CD4-positive, alpha-beta T cell treated with Interleukin-17A for 1 hour (primary cell): ENCODE measurements around the gene FHIT.
"Not testable (repeated sequence)": the region's sequence is repeated elsewhere in the genome, so short reads cannot be mapped to it uniquely, and the experiment has no call there.

Source experiments
- DNase-seq: peaks from one replicate; pipeline ENCODE4 v3.0.0-alpha.2; 2020

Gene FHIT

DNA sequence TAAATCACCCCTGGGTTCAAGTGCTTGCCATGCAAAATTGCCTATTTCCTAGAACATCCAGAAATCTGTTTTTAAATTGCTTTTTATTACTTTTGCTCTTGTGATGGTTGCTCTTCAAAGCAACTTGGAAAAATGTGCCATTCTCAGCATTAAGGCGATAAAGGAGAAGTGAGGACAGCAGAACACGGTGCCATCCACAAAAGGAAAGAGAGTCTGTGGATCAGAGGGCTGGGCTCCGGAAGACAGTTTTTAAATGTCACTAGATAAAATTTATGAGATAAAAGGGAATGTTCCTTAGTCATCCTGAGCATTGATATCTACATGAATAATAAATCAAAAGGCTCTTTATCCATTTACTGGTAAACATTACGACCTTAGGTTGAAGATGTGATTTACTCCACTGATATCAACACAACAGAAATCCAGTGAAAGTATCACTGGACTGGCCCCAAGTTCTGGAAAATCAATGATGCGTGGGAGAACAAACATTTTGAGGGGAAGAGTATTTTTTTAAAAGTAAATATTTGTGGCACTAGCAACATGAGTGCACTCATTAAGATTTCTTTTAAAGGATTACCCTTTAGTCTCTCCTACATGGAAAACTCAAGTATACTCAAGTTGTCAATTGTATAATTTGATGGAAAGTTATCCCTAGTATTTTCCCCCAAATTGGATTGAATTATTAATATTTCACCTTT is 554.7 kb downstream of the FHIT start:
- DNase-seq: no peak

DNA sequence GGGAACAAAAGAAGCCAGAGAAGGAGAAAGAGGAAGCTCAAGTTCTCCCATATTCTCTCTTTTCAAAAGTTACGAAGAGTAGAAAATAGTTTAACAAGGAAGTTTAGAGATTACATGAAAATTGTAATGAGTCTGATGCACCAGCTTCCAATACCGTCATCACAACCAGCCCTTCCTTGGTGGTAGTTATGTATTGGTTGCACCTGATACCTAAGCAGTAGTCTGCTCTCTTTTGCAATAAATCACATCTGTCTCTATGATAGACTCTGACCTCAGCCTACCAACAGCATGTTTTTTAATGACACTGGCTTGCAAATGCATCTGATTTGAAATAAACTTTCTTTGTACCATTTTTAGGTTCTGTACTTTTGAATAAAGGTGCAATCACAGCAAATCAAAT is 575.8 kb downstream of the FHIT start:
- DNase-seq: no peak

DNA sequence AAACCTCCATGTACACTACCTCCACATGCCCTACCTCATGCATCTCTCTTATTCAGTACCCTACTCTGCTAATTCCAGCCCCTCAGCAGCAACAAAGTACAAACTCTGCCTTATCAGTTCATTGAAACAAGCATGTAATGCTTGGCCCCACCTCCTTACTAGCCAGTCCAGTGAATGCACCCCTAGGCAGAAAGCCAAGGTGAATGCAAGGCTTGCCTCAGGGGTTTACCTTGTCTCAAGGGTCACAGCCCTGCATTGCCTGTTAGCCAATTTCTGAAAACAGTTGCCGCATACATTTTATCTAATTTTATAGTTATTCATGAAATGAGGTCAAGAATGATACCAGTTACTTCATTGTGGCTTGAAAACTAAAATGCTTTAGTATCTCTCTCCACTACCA is 576.4 kb downstream of the FHIT start:
- DNase-seq: no peak

DNA sequence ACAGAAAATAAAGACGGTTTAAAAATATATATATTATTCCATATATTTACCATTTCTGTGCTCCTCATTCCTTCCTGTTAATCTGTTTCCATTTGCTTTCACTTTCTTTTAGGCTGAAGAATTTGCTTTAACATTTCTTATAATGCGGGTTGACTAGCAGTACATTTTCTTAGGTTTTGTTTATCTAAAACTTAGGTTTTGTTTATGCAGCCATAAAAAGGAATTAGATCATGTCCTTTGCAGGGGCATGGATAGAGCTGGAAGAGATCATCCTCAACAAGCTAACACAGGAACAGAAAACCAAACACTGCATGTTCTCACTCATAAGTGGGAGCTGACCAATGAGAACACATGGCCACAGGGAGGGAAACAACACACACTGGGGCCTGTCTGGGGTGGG is 578.1 kb downstream of the FHIT start:
- no peak for DNase-seq

DNA sequence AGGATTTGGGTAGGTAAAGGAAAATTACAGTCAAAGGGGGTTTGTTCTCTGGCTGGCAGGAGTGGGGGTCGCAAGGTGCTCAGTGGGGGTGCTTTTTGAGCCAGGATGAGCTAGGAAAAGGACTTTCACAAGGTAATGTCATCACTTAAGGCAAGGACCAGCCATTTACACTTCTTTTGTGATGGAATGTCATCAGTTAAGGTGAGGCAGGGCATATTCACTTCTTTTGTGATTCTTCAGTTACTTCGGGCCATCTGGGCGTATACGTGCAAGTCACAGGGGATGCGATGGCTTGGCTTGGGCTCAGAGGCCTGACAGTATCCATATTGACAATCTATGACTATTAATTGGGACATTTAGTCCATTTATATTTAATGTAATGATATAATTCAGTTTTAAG is 578.9 kb downstream of the FHIT start:
- not testable (repeated sequence) for DNase-seq

DNA sequence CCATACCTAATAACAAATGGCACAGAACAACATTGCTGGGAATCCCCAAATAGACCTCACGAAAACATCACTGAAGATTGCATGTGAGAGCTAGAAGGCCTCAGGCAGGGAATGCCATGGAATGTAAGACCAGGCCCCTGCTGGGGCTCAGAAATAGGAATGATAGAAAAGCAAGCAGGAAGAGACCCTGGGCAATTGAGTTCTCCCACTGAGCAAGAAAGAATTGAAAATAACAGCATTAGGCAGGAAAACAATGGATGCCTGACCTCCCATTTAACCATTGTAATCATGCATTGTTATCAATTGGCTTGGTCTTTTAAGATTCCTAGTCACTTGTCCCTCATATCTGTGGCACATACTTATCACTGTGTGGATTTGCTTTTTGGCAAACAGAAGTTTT is 581.6 kb downstream of the FHIT start:
- DNase-seq: no peak

DNA sequence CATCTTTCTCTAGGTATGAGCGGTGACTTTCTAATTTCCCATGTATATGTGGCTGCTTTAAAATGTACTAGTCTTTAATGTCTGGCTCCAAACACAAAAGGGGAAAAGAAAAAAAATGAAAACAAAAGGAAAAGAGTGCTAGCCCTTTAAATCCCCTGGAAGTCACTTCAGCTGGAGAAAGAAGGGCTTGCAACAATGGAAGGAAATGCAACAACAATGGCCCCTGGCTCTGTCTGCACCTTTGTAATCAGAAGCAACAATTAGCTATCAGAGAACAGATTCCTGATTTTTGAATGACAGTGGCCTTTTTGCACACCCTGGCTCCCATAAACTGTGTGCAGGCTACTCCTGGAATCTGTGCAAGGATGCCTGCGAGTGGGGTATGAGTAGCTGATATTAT is 591.2 kb downstream of the FHIT start:
- DNase-seq: no peak

DNA sequence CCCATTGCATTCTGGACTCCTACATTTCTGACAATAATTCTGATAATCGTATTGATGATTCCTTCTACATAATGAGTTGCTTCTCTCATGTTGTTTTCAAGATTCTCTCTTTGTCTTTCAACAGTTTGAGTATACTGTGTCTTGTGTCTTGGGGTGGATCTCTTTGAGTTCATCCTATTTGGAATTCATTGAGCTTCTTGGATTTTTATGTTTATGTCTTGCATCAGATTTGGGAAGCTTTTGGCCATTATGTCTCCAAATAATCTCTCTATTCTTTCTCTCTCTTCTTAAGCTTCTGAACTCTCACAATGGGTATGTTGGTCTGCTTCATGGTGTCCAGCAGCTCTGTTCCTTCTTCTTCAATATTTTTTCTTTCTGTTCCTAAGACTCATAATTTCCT is 592.2 kb downstream of the FHIT start:
- no peak for DNase-seq

DNA sequence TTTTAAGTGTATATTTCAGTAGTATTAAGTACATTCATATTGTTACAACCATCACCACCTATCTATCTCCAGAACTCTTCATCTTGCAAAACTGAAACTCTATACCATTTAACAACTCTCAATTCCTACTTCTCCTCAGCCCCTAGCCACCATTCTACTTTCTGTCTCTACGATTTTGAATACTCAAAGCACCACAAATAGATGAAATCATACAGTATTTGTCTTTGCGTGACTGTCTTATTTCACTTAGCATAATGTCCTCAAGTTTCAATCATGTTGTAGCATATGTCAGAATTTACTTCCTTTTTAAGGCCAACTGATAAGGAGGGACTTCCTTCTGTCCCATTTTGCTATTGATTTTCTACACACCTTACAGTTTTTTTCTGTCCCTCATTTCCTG is 593.3 kb downstream of the FHIT start:
- no peak for DNase-seq

DNA sequence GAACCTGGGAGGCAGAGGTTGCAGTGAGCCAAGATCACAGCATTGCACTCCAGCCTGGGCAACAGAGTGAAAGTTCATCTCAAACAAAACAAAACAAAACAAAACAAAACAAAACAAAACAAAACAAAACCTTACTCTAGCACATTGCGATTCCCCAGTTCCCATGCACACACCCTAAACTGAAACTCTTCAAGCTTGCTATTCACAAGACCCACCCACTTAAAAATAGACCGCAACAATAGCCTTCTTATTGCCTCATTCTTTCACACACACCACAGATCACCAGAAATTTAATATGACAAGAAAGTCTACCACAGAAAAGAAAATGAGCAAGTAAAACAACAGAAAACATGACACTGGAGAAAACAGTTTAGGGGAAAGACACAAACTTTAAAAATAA is 598.4 kb downstream of the FHIT start:
- no peak for DNase-seq

DNA sequence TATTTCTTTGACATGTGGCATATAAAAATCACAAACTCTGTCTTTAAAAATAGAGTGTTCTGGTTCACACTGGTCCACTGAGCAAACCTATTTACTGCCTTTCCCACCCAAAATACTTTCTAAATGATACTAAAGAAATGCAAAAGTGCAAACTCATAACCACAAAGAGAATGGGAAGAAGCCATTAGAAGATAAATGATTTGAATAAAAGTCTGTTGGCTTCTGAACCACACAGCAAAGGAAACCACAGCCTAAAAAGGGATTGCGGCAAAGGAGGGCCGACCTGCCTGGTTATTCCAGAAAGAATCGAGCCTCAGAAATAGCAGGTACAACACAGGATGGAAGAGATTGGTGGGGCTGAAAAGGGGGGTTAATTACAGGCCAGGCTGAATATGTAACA is 599.5 kb downstream of the FHIT start:
- no peak for DNase-seq

DNA sequence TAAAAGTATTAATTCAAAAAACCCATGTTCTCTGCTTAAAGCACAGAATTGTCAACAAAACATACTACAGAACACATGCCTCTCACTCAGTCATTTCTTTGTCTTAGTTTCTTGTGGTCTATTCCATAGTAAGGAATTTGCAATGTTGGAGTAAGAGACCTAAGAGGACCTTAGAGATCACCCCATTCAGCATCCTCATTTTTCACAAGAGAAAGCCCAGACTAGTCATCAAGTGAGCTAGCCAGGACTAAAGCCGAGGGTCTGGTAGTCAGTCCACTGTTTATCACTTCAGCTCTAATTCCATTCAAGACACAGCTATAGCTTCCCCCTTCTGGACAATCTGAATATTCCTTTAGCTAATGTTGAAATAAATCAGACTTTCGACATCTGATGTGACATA is 601.1 kb downstream of the FHIT start:
- no peak for DNase-seq

DNA sequence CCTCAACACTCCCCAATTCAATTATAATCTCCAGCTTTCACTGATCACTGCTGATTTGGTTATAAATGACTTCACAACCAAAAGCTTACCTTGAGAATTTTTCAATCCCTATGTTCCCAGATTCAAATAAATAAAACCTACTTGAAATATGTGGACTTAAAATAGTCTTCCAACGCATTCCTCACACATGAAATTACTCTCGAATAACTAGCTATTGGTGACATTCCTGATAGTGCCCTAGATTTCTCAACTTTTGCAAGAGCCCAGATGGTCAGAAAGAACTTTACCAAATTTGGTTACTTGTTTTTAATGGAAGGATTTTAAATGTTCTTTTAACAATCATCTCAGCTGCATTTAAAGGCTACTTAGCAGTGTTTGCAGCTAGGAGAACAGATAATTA is 605.5 kb downstream of the FHIT start:
- DNase-seq: no peak

DNA sequence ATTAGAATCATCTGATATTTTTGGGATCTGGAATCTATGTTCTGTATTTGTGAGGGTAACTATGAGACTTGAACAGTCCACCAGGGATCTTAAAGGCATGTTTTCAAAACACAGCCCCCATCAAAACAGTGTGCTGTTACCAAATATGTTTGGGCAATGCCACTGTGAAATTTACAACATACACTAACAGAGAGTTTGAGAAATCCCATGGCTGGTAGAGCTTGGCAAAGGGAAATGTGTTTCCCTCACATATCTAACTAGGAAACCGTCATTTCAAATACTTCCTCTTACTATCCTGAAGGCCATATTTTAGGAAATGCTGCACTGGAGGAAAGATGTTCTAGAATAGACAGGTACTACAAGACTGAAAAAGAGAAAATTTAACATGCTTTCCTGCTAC is 607.4 kb downstream of the FHIT start:
- peak; percentile 1 for DNase-seq

DNA sequence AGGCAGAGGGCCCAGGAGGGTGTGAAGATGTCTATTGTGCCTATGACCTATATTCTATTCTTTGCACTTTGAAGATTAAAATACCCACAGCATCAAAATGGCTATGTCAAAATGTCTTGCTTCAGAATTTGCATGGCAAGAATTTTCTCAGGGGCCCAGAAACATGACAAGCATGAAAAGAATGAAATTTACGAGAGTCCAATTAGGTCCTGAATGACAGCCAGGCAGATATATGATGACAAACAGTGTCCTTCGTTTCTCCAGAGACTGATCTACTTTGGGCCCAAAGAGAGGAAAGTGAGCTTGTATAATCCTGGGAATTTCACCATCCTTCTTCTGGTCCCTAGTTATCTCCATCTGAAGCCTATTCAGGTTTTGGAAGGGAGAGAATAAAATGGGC is 609.9 kb downstream of the FHIT start:
- DNase-seq: no peak

DNA sequence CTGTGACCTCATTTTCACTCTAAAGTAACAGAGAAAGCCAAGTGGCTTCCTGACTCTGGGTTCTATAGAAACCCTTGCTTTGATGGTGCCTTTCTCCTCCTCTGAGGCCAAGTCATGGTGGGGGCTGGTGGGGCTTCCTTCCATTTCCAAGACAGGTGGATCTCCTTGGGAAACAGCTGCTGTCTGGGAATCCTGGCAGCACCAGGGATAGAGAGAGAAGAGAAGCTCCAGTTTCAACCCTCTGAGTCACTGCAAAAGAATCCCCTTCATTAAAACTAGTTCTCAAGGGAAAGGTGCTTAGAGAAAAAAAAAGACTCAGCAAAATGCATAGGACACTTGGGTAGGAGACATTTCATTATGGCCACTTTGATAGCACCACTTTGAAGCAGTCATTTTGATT is 614.4 kb downstream of the FHIT start:
- no peak for DNase-seq

DNA sequence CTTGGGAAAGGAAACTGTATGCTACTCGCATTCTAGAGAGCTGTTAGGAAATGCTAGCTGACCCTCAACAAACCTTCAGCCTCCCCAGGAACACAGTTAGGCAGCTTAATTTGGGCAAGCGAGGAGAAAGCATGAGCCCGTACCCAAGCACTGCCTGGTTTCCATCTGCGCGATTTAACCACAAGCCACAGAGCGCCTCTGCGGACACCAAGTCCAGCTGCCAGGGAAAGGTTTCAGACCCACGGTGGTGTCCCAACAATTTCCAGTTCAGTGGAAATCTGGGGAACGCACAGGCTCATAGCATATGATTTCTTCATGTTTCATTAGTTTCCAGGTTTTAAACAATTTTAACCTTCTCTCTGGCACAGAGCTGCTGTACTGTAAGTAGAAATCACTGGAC is 617.6 kb downstream of the FHIT start:
- DNase-seq: no peak

DNA sequence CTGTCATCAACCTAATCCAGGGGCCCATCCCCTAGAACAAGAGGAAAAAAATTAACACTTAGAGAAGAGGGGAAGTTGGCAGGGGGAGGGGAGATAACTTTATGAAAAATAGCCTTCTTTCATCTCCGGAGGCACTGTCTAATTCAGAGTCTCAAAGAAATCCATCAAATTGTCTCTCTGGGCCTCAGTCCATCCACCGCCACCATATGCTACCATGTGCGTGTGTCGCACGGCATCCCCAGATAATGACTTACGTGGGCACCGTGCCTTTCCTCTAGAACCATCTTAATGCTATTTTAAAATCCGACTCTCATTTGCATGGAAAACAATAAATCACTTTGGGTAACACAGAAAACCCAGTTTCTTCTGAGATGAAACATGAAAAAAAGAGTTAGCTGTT is 619.7 kb downstream of the FHIT start:
- no peak for DNase-seq

DNA sequence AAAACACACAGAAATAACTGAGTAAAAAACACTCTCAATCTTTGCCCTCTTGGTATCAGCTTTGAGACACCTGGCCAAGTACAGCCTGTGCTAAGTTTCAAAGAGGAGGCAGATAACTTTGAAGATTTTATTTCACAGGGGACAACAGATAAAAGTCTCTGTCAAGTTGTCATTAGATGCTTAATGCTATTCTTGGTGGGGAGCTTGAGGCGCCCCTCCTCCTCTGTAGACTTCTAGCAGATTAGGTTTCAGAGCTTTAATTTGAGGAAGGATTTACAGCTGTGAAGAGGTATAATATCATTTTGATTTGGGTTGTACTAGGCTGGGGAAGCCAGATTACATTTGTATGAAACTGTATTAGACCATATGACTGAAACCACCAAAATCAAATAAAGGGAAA is 620.3 kb downstream of the FHIT start:
- no peak for DNase-seq

DNA sequence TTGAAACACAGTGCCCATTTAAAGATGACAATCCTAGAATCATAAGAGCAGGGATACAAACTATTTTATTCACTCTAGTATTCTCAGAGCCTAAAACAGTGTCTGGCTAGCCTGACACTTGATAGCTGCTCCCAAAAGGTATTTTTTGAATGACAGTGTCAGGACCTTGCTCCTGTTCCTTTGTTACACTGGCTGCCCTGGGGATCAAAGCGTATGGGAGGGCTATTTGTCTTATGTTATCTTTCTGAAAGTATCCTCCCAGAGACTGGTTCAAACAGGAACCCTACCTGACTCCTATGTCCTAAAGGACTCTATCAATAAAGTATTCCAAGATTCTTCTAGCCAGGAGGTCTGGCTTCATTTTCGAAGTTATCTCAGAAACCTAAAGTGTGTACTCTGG is 621.4 kb downstream of the FHIT start:
- no peak for DNase-seq

DNA sequence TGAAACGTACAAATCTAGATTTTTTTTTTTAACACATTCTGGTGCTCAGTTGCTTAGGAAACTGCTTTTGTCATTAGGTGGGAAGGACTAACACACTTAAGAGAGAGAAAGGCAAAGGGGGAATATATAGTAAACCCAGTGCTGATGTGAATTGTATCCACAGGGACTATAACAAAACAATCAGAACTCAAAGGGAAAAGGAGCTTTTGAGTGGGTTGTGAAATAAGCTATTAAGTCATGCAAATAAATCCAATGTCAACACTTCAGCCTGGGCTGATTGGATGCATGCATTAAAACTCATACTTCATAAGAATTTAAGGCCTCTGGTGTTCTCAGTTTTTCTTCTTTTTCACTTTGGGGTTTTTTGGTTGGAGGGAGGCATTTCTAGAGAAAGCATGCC is 628.9 kb downstream of the FHIT start:
- no peak for DNase-seq

DNA sequence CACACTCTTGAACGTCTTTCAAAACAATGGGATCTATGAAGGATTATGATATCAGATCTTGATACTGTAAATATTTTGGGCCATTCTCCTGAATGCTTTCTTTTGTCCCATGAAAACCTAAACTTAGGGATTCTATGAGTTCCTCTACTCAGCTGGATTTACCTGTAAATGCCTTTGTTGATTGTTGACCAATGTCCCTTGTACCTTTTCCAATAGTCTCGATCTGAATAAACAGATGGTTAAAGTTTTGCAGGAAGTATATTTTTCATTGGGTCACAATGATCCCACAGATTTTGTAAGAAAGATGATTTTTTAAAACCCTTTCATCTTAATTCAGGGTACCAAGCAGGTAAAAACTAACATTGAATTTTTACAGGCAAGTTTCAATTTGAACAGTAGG is 634.1 kb downstream of the FHIT start:
- DNase-seq: no peak

DNA sequence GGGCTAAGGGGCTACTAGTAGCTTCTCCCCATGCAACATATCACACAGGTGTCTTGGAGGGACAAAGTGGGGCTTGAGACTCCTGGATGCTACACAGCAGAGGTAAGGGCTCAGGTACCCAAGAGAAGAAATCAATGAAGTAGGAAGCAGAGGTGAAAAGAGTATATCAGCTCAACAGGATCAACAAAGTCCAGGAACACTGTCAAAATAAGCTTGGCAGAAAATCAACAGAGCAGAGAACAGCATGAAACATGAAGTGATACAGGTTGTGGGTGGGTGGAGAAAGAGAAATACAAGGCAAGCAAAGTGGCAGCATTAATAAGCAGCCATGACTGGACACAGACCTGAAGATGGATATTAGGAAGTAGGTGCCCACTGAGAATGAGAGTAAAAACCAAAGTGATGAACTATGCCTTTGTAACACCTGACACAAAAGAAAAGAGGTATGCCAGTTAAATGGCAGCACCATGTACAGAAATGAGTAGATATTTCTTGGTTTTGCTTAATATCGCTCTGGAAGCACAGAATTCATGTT is 637.4 kb downstream of the FHIT start:
- DNase-seq: no peak

DNA sequence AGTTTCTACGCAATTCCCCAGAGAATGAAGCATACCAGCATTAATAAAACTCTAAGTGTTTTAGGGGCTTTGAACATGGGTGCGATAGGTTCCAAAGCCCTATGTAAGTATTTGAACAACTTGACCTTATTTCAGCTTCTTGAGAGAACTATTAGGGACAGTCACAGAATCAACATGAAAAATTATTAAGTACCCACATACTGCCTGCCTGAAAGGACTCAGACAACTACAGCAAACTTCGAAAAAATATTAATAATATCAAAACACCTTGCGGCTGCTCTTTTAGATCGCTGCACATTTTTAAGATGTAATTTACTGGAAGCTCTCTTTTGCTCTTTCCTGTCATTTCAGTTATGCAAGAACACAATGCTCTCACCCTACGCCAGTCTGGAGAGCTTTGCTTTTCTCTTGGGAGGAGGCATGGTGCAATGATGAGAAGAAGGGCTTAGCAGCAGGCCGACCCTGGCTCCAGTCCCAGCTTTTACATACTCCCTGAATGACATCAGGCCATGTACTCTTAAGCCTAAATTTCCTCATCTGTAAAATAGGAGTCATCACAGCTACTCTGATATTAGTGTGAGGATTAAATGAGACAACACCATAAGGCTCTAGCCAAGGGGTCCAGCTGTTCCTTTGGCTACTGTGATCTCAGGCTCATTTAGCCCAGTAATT is 640.7 kb downstream of the FHIT start:
- no peak for DNase-seq

DNA sequence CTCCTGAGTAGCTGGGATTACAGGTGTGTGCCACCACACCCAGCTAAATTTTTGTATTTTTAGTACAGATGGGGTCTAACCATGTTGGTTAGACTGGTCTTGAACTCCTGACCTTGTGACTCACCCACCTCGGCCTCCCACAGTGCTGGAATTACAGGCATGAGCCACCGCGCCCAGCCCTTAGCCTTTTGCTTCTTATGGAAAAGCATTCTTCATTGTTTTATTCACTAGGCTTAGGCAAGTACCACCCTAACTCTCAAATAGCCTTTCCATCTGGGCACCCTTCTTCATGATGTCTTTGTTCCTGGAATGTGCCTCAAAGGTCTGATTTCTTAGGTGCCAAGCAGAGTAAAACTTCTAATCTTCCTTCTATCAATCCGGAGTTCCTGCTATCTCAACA is 641.8 kb downstream of the FHIT start:
- DNase-seq: no peak
